Endothelial cell (in vitro differentiated cells): Measurements from ENCODE around the gene SNRPA. TPM values are rescaled to one million over a fixed set of nuclear protein-coding genes. Genes with fewer than 3 reads are reported as not detected.

Experiments
- DNase-seq: peaks from one replicate; pipeline ENCODE4 v3.0.0; 2021; ENCODE audit warnings: low spot score
- H3K27ac Mint-ChIP-seq: one replicate; pipeline ENCODE4 v1.8.0; 2021; ENCODE audit warnings: mixed read lengths, inconsistent platforms; ENCODE audit not compliant: unreplicated experiment
- H3K27me3 Mint-ChIP-seq: one replicate; pipeline ENCODE4 v1.8.0; 2021; ENCODE audit warnings: mild to moderate bottlenecking, moderate library complexity, mixed read lengths, inconsistent platforms; ENCODE audit not compliant: unreplicated experiment
- H3K36me3 Mint-ChIP-seq: one replicate; pipeline ENCODE4 v1.8.0; 2021; ENCODE audit warnings: mild to moderate bottlenecking, low read depth, mixed read lengths, inconsistent platforms; ENCODE audit not compliant: unreplicated experiment
- H3K4me1 Mint-ChIP-seq: one replicate; pipeline ENCODE4 v1.8.0; 2021; ENCODE audit warnings: mild to moderate bottlenecking, mixed read lengths, inconsistent platforms; ENCODE audit not compliant: unreplicated experiment
- H3K4me3 Mint-ChIP-seq: one replicate; pipeline ENCODE4 v1.8.0; 2021; ENCODE audit warnings: mild to moderate bottlenecking, mixed read lengths, inconsistent platforms; ENCODE audit not compliant: unreplicated experiment
- H3K9me3 Mint-ChIP-seq: one replicate; pipeline ENCODE4 v1.8.0; 2021; ENCODE audit warnings: mixed read lengths, inconsistent platforms; ENCODE audit not compliant: unreplicated experiment
- CTCF ChIP-seq: fragments of 200-600 bp; sonication (generic); IDR thresholded peaks from one replicate; pipeline ENCODE4 v1.5.0; 2021; ENCODE audit warnings: antibody characterized with exemption; ENCODE audit not compliant: unreplicated experiment
- total RNA-seq: library from RNA; stranded (reverse); fragmentation: NEBNext Ultra II Directional; extraction: Animal tissue kit (Norgen Biotek cat#: 25700); gene quantifications from one replicate; pipeline ENCODE4 v1.2.1, GENCODE V29; 2021; ENCODE audit not compliant: unreplicated experiment

Gene SNRPA
- total RNA-seq, 1 donor from 2014 or later, result 101 TPM

DNA sequence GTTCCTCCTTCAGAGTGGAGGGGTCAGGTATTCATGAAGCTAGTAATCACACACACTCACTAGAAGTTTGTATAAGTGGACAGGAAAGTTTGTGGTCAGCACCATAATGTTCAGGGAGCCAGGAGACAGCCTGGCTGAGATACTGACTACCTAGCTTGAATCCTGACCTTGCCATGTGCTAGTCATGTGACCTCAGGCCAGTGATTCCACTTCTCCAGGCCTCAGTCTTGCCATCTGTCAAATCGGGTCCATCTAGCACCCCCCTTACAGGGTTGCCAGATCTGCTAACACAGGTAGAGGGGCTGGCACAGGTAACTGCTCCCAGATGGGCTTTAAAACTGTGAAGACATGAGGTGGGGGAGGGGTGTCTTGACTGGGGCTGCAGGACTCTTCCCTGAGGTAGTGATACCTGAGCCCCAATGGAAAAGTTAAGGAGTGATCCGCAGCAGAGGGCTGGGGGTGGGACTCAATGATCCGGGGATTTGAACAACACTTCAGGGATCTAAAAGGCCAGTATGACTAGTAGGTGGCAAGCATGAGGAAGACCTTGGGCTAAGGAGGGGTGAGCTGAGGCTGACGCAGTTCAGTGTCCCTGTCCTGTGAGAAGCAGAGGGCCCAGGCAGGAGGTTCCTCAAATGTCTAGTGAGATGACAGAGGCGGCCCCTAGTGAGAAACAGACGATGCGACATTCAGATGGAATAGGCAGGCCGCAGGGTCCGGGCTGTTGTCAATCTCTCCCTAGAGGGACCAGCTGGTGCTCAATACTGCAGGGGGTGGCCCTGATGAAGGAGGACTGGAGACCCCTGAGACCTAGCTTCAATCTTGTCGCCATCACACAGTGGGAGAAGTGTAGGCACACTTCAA, 9.2 kb upstream of the SNRPA start:
- Mint-ChIP-seq H3K27me3 (peaks cover 9% of the 10 kb centered on the region), H3K4me3 (no peak overlapping the region), H3K4me1 (no peaks in the 10 kb centered on the region), H3K36me3 (peaks cover 13% of the 10 kb centered on the region), H3K27ac (peak overlapping the region; percentile 2), H3K9me3 (no peaks in the 10 kb centered on the region)
- no peak for DNase-seq
- TF ChIP-seq CTCF, result no peak

DNA sequence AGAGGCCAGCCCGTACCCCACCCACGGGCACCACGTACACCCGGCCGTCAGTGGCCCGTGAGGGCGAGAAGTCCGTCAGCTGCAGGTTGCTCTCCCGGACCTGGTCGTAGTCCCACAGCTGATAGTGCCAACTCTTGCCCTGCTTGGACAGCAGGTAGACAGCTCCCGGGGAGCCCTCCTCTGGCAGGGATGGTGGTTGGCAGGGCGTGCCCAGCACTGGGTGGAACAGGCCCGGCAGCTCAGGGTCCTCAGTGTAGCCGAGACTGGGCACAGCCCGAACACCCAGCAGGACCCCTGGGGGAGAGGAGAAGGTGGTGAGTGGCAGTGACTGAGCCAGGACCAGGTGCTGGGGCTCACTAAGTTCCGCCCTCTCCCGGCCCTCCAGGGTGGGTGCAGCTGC, 8.5 kb upstream of the SNRPA start:
- H3K27me3 Mint-ChIP-seq, result peaks cover 9% of the 10 kb centered on the region
- no peak overlapping the region for H3K27ac Mint-ChIP-seq
- TF ChIP-seq CTCF, result no peak
- peaks cover 12% of the 10 kb centered on the region for H3K36me3 Mint-ChIP-seq
- H3K9me3 Mint-ChIP-seq, result no peaks in the 10 kb centered on the region
- no peak overlapping the region for H3K4me3 Mint-ChIP-seq
- DNase-seq, result no peak
- no peaks in the 10 kb centered on the region for H3K4me1 Mint-ChIP-seq

- Mint-ChIP-seq H3K27me3 (peaks cover 9% of the 10 kb centered on the region), H3K36me3 (peaks cover 9% of the 10 kb centered on the region), H3K4me3 (no peak overlapping the region), H3K4me1 (no peaks in the 10 kb centered on the region), H3K9me3 (no peaks in the 10 kb centered on the region), H3K27ac (no peak overlapping the region)
- DNase-seq, result no peak
- TF ChIP-seq CTCF, result no peak
Measured at GRCh38 chr19:40742886-40743285, 8.1 kb upstream of the SNRPA start.

DNA sequence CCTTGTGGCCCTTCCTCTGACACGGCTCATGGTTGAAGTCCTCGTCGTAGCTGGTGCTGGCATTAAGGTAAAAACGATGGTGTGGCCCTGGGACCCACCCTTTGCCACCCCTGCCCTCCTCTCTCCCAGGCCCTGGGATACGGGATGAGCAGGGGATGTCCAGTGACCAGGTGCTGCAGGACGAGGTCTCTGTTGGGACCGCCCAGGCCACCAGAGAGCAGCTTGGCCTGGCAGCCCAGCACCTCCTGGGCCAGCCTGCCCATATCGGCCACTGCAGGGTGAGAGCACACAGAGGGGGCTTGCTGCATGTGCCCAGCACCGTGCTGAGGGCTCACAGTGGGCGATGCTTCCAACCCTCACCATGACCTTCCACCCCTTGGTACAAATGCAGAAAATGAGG, 7.1 kb upstream of the SNRPA start:
- H3K9me3 Mint-ChIP-seq, result no peaks in the 10 kb centered on the region

More for the DNA sequence above, 7.1 kb upstream of the SNRPA start:
- Mint-ChIP-seq H3K27ac (no peak overlapping the region), H3K4me3 (no peak overlapping the region), H3K4me1 (peaks cover 5% of the 10 kb centered on the region), H3K27me3 (peaks cover 6% of the 10 kb centered on the region), H3K36me3 (peaks cover 6% of the 10 kb centered on the region)
- no peak for DNase-seq
- TF ChIP-seq CTCF, result no peak
